H9 (cell line): ENCODE results near the gene PLEKHN1. TPM values are rescaled to one million over a fixed set of nuclear protein-coding genes. Genes with fewer than 3 reads are reported as not detected.
A peak's percentile ranks its signal among the peaks of the same experiment; 100 is the strongest.

Experiments used
- DNase-seq: peaks from one replicate; pipeline ENCODE4 v3.0.0-alpha.2; 2017
- H2AFZ ChIP-seq: one replicate; pipeline ENCODE4 v1.6.1; 2013; ENCODE audit warnings: mild to moderate bottlenecking, low read length, control low read depth, moderate library complexity
- H2AK5ac ChIP-seq: 2 replicates; pipeline ENCODE4 v1.6.1; 2013; ENCODE audit warnings: low read length, control low read depth, mixed read lengths; ENCODE audit not compliant: insufficient read length
- H2BK120ac ChIP-seq: one replicate; pipeline ENCODE4 v1.6.1; 2013; ENCODE audit warnings: low read depth, mild to moderate bottlenecking, low read length, control low read depth, inconsistent platforms; ENCODE audit not compliant: poor library complexity, severe bottlenecking
- H2BK12ac ChIP-seq: 2 replicates; pipeline ENCODE4 v1.6.1; 2013; ENCODE audit warnings: low read length, control low read depth, mixed read lengths, low read depth; ENCODE audit not compliant: insufficient read length
- H2BK15ac ChIP-seq: 2 replicates; pipeline ENCODE4 v1.6.1; 2013; ENCODE audit warnings: low read depth, low read length, control low read depth
- H2BK20ac ChIP-seq: one replicate; pipeline ENCODE4 v1.6.1; 2013; ENCODE audit warnings: low read depth, mild to moderate bottlenecking, low read length, control low read depth, inconsistent platforms; ENCODE audit not compliant: poor library complexity, severe bottlenecking
- H2BK5ac ChIP-seq: 2 replicates; pipeline ENCODE4 v1.6.1; 2013; ENCODE audit warnings: low read length, control low read depth, mixed read lengths; ENCODE audit not compliant: insufficient read length
- H3K14ac ChIP-seq: 2 replicates; pipeline ENCODE4 v1.6.1; 2013; ENCODE audit warnings: low read length, control low read depth; ENCODE audit not compliant: insufficient read depth
- H3K18ac ChIP-seq: 2 replicates; pipeline ENCODE4 v1.6.1; 2013; ENCODE audit warnings: low read depth, mild to moderate bottlenecking, mixed read lengths, low read length, control low read depth; ENCODE audit not compliant: insufficient read length
- H3K23ac ChIP-seq: 2 replicates; pipeline ENCODE4 v1.6.1; 2013; ENCODE audit warnings: low read length, control low read depth, mixed read lengths, low read depth; ENCODE audit not compliant: insufficient read length
- H3K23me2 ChIP-seq: 2 replicates; pipeline ENCODE4 v1.6.1; 2013; ENCODE audit warnings: low read depth, mild to moderate bottlenecking, mixed read lengths, low read length, control low read depth; ENCODE audit not compliant: insufficient read length, poor library complexity, severe bottlenecking
- H3K27ac ChIP-seq: 2 replicates; pipeline ENCODE4 v1.5.1; 2013; ENCODE audit warnings: low read length, control low read depth, mixed read lengths, low read depth; ENCODE audit not compliant: insufficient read length
- H3K27me3 ChIP-seq: 2 replicates; pipeline ENCODE4 v1.6.1; 2013; ENCODE audit warnings: low read length, control low read depth, inconsistent platforms; ENCODE audit not compliant: insufficient read depth
- H3K4ac ChIP-seq: 2 replicates; pipeline ENCODE4 v1.6.1; 2013; ENCODE audit warnings: low read depth, mild to moderate bottlenecking, control low read depth, inconsistent platforms, low read length, moderate library complexity
- H3K4me1 ChIP-seq: 2 replicates; pipeline ENCODE4 v1.6.1; 2013; ENCODE audit warnings: low read length, control low read depth, inconsistent platforms; ENCODE audit not compliant: insufficient read depth
- H3K4me2 ChIP-seq: 2 replicates; pipeline ENCODE4 v1.6.1; 2013; ENCODE audit warnings: low read length, control low read depth, mixed read lengths; ENCODE audit not compliant: insufficient read length, insufficient read depth
- H3K56ac ChIP-seq: 2 replicates; pipeline ENCODE4 v1.6.1; 2013; ENCODE audit warnings: low read depth, mild to moderate bottlenecking, mixed read lengths, low read length, control low read depth; ENCODE audit not compliant: insufficient read length
- H3K79me1 ChIP-seq: 2 replicates; pipeline ENCODE4 v1.6.1; 2013; ENCODE audit warnings: low read depth, mild to moderate bottlenecking, moderate library complexity, low read length, control low read depth, inconsistent platforms; ENCODE audit not compliant: insufficient read depth, poor library complexity, severe bottlenecking
- H3K79me2 ChIP-seq: 2 replicates; pipeline ENCODE4 v1.6.1; 2013; ENCODE audit warnings: low read length, control low read depth, inconsistent platforms; ENCODE audit not compliant: insufficient read depth
- H3K9ac ChIP-seq: 2 replicates; pipeline ENCODE4 v1.6.1; 2013; ENCODE audit warnings: low read length, control low read depth, mixed read lengths; ENCODE audit not compliant: insufficient read length; ENCODE audit errors: extremely low read depth
- H3K9me3 ChIP-seq: one replicate; pipeline ENCODE4 v1.6.1; 2013; ENCODE audit warnings: low read depth, low read length, inconsistent platforms; ENCODE audit not compliant: control insufficient read depth
- H3T11ph ChIP-seq: one replicate; pipeline ENCODE4 v1.6.1; 2013; ENCODE audit warnings: mild to moderate bottlenecking, low read length, control low read depth, inconsistent platforms
- H4K20me1 ChIP-seq: one replicate; pipeline ENCODE4 v1.6.1; 2013; ENCODE audit not compliant: control insufficient read depth, insufficient read length, insufficient read depth
- H4K5ac ChIP-seq: 2 replicates; pipeline ENCODE4 v1.6.1; 2013; ENCODE audit warnings: low read depth, mild to moderate bottlenecking, mixed read lengths, low read length, control low read depth; ENCODE audit not compliant: insufficient read length
- H4K8ac ChIP-seq: replicated peaks from 2 replicates; pipeline ENCODE4 v1.6.1; 2013; ENCODE audit warnings: low read length, control low read depth, mixed read lengths, low read depth; ENCODE audit not compliant: insufficient read length
- H4K91ac ChIP-seq: 2 replicates; pipeline ENCODE4 v1.6.1; 2013; ENCODE audit warnings: low read depth, mild to moderate bottlenecking, moderate library complexity, mixed read lengths, low read length, control low read depth; ENCODE audit not compliant: insufficient read length
- H3K27ac Mint-ChIP-seq, 3 experiments: 2 replicates in 2 of 3; 3 replicates in 1 of 3; pipeline ENCODE4 v1.8.0; 2020 to 2021; ENCODE audit warnings: mixed read lengths in 3 of 3, mild to moderate bottlenecking in 1 of 3, moderate library complexity in 1 of 3
- H3K27me3 Mint-ChIP-seq: 2 replicates; pipeline ENCODE4 v1.8.0; 2021; ENCODE audit warnings: low read depth, mild to moderate bottlenecking, moderate library complexity, mixed read lengths
- H3K36me3 Mint-ChIP-seq, 3 experiments: 2 replicates in 2 of 3; 3 replicates in 1 of 3; pipeline ENCODE4 v1.8.0; 2020 to 2021; ENCODE audit warnings: low read depth in 3 of 3, mixed read lengths in 3 of 3; ENCODE audit not compliant: insufficient read depth in 1 of 3
- H3K4me1 Mint-ChIP-seq, 2 experiments: 2 replicates each; pipeline ENCODE4 v1.8.0; 2020; ENCODE audit warnings: mixed read lengths in 2 of 2
- H3K4me3 Mint-ChIP-seq, 2 experiments: 2 replicates in 1 of 2; 3 replicates in 1 of 2; pipeline ENCODE4 v1.8.0; 2020 to 2021; ENCODE audit warnings: mild to moderate bottlenecking in 2 of 2, mixed read lengths in 2 of 2, moderate library complexity in 1 of 2
- H3K9me3 Mint-ChIP-seq, 2 experiments: 2 replicates in 1 of 2; 3 replicates in 1 of 2; pipeline ENCODE4 v1.8.0; 2020; ENCODE audit warnings: mild to moderate bottlenecking in 2 of 2, mixed read lengths in 2 of 2, moderate library complexity in 1 of 2
- WGBS: extraction: QIAGEN DNeasy Blood & Tissue Kit; methylation state at CpG from one replicate; pipeline ENCODE4 v1.1.7; 2013; ENCODE audit warnings: missing lambda C conversion rate, low lambda C conversion rate, mixed read lengths; ENCODE audit not compliant: insufficient read length; ENCODE audit errors: extremely low coverage; 5-methylcytosine and 5-hydroxymethylcytosine counted together
- total RNA-seq: library from RNA; stranded (reverse); gene quantifications from 2 replicates; pipeline ENCODE4 v1.2.1, GENCODE V29; 2021
- TF ChIP-seq, protein P1 (sequence below): fragments of 200-600 bp; sonication (generic); conservative IDR thresholded peaks from 3 replicates; pipeline ENCODE4 v1.8.0; 2021; ENCODE audit warnings: antibody characterized with exemption, mild to moderate bottlenecking

PLEKHN1 gene
- total RNA-seq, 1 experiment from 2014 or later, result 3.0 TPM

DNA sequence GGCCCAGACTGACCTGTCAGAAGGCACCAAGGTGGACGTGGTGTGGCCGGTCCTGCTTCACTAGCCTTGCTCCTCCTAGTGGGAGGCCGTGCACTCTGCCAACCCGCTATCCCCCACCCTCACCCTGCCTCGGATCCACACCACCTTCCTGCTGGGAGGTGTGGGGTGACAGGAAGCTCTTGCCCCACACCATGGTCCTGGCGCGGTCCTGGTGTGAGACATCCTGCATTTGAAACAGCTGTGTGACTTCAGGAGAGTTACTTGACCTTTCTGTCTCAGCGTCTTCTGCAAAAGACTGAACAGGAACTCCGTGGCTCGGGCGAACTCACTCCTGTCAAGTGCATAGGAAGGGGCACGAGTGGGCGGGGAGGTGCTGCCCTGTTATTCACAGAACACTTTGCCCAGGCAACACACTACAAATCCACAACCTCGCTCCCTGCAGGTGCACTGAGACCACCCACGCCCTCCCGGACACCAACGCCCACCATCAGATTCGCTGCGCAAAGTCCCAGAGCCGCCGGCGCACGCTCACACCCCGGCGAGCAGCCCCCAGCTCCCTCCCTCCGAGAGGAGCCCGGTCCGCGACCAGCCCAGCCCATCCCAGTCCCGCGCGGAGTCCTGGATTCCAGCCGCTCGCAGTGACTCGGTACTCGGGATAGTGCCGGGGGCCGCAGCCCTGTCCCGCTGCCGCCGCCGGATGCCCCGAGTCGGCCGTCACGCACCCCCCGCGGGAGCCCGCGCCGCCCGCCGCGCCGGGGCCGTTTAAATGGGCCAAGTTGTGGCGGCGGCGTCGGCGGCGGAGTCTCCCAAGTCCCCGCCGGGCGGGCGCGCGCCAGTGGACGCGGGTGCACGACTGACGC is 42.9 kb upstream of the PLEKHN1 start, which contains the start of gene SAMD11:
SAMD11 (plus strand) TSS at position 793 of the 860 bp plus-strand sequence. CDS start 509 bp downstream, outside the sequence.
- H2BK12ac ChIP-seq, result no peak within 1 kb of the TSS
- H3K4ac ChIP-seq, result no peak within 1 kb of the TSS
- H2AK5ac ChIP-seq, result no peak within 1 kb of the TSS
- H3K4me1 Mint-ChIP-seq, result peaks cover 22 to 30% of the 10 kb centered on the region in 2 experiments
- H3T11ph ChIP-seq, result no peak within 1 kb of the TSS
- peaks cover 0 to 4% (median 0%) of the 10 kb centered on the region in 3 experiments; a peak in 3 of 7 replicates for H3K36me3 Mint-ChIP-seq
- TF ChIP-seq, protein P1, sequence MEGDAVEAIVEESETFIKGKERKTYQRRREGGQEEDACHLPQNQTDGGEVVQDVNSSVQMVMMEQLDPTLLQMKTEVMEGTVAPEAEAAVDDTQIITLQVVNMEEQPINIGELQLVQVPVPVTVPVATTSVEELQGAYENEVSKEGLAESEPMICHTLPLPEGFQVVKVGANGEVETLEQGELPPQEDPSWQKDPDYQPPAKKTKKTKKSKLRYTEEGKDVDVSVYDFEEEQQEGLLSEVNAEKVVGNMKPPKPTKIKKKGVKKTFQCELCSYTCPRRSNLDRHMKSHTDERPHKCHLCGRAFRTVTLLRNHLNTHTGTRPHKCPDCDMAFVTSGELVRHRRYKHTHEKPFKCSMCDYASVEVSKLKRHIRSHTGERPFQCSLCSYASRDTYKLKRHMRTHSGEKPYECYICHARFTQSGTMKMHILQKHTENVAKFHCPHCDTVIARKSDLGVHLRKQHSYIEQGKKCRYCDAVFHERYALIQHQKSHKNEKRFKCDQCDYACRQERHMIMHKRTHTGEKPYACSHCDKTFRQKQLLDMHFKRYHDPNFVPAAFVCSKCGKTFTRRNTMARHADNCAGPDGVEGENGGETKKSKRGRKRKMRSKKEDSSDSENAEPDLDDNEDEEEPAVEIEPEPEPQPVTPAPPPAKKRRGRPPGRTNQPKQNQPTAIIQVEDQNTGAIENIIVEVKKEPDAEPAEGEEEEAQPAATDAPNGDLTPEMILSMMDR, result no peak
- H3K4me2 ChIP-seq, result peak within 1 kb of the TSS; percentile 28
- no peaks in the 10 kb centered on the region for H3K9me3 ChIP-seq
- no peak within 1 kb of the TSS for H2BK15ac ChIP-seq
- no peak within 1 kb of the TSS for H4K5ac ChIP-seq
- H3K56ac ChIP-seq, result no peak within 1 kb of the TSS
- H3K79me2 ChIP-seq, result no peaks in the 10 kb centered on the region
- H3K4me3 Mint-ChIP-seq, result peak within 1 kb of the TSS; percentile 59 to 81
- H4K8ac ChIP-seq, result no peak within 1 kb of the TSS
- no peak within 1 kb of the TSS for H3K14ac ChIP-seq
- H3K9ac ChIP-seq, result no peak within 1 kb of the TSS
- no peak within 1 kb of the TSS for H2BK20ac ChIP-seq
- peaks cover 77% of the 10 kb centered on the region for H3K27me3 ChIP-seq
- no peak within 1 kb of the TSS for H3K23ac ChIP-seq
- no CpG with 5 or more reads among the region's 72 CpGs for WGBS
- H2AFZ ChIP-seq, result no peak within 1 kb of the TSS
- H3K18ac ChIP-seq, result no peak within 1 kb of the TSS
- H4K20me1 ChIP-seq, result peaks cover 11% of the 10 kb centered on the region
- H3K27ac Mint-ChIP-seq, result no peak within 1 kb of the TSS
- no peaks in the 10 kb centered on the region for H3K79me1 ChIP-seq
- H2BK5ac ChIP-seq, result no peak within 1 kb of the TSS
- DNase-seq, result peak; percentile 68
- no peaks in the 10 kb centered on the region for H3K4me1 ChIP-seq
- no peak within 1 kb of the TSS for H2BK120ac ChIP-seq
- peaks cover 90% of the 10 kb centered on the region for H3K27me3 Mint-ChIP-seq
- no peak within 1 kb of the TSS for H3K27ac ChIP-seq
- peaks cover 7% of the 10 kb centered on the region for H3K23me2 ChIP-seq
- no peak within 1 kb of the TSS for H4K91ac ChIP-seq
- peaks cover 4 to 5% of the 10 kb centered on the region in 2 experiments; a peak in 2 of 5 replicates for H3K9me3 Mint-ChIP-seq
